ENCODE data around the gene KLHL22. TPM values are rescaled to one million over a fixed set of nuclear protein-coding genes. Genes with fewer than 3 reads are reported as not detected.
"Not testable (repeated sequence)": the region's sequence is repeated elsewhere in the genome, so short reads cannot be mapped to it uniquely, and the experiment has no call there.

KLHL22 gene
- total RNA-seq (2012; rRNA removed), result 14.7 and 18.1 TPM in 2 replicates

- H3K27me3 ChIP-seq (ENCODE audit: control insufficient read depth, insufficient read depth, low read length), result no peaks in the 10 kb centered on the region
- H3K9ac ChIP-seq (ENCODE audit: low read depth, low read length), result peak within 1 kb of the TSS; percentile 93
- H3K4me1 ChIP-seq (ENCODE audit: control insufficient read depth, insufficient read depth, low read length), result peaks cover 11% of the 10 kb centered on the region
- no peaks in the 10 kb centered on the region for H3K9me3 ChIP-seq (replicated peaks; ENCODE audit: low read length)
- H3K36me3 ChIP-seq (ENCODE audit: insufficient read depth, low read length), result no peaks in the 10 kb centered on the region
- H3K4me2 ChIP-seq (ENCODE audit: low read length), result peak within 1 kb of the TSS; percentile 100
- peak within 1 kb of the TSS; percentile 77 for H3K4me3 ChIP-seq (ENCODE audit: low read length)
Measured at GRCh38 chr22:20494978-20495860, at the start of gene KLHL22. KLHL22 (minus strand) TSS chr22:20495795; CDS start chr22:20489211, 6,584 bp downstream.

- not testable (repeated sequence) for H3K27me3 ChIP-seq (ENCODE audit: control insufficient read depth, insufficient read depth, low read length); H3K4me2 ChIP-seq (ENCODE audit: low read length); H3K9ac ChIP-seq (ENCODE audit: low read depth, low read length); H3K4me3 ChIP-seq (ENCODE audit: low read length); H3K9me3 ChIP-seq (replicated peaks; ENCODE audit: low read length)
- Histone ChIP-seq H3K4me1 (ENCODE audit: control insufficient read depth, insufficient read depth, low read length) (peaks cover 42% of the 10 kb centered on the region), H3K36me3 (ENCODE audit: insufficient read depth, low read length) (peaks cover 20% of the 10 kb centered on the region)
Measured at GRCh38 chr22:20545318-20545634, 49.7 kb upstream of the KLHL22 start.

GRCh38 chr22:20542736-20543135 lies 47.1 kb upstream of the KLHL22 start:
- no peak overlapping the region for H3K9ac ChIP-seq (ENCODE audit: low read depth, low read length)
- H3K27me3 ChIP-seq (ENCODE audit: control insufficient read depth, insufficient read depth, low read length), result no peaks in the 10 kb centered on the region
- H3K4me3 ChIP-seq (ENCODE audit: low read length), result no peak overlapping the region
- peaks cover 37% of the 10 kb centered on the region for H3K36me3 ChIP-seq (ENCODE audit: insufficient read depth, low read length)
- H3K4me1 ChIP-seq (ENCODE audit: control insufficient read depth, insufficient read depth, low read length), result peaks cover 23% of the 10 kb centered on the region
- no peaks in the 10 kb centered on the region for H3K9me3 ChIP-seq (replicated peaks; ENCODE audit: low read length)
- H3K4me2 ChIP-seq (ENCODE audit: low read length), result no peak overlapping the region

GRCh38 chr22:20542055-20542454 lies 46.5 kb upstream of the KLHL22 start:
- H3K36me3 ChIP-seq (ENCODE audit: insufficient read depth, low read length), result peaks cover 44% of the 10 kb centered on the region
- H3K9ac ChIP-seq (ENCODE audit: low read depth, low read length), result no peak overlapping the region
- H3K4me3 ChIP-seq (ENCODE audit: low read length), result no peak overlapping the region
- H3K27me3 ChIP-seq (ENCODE audit: control insufficient read depth, insufficient read depth, low read length), result no peaks in the 10 kb centered on the region
- H3K4me1 ChIP-seq (ENCODE audit: control insufficient read depth, insufficient read depth, low read length), result peaks cover 21% of the 10 kb centered on the region
- no peak overlapping the region for H3K4me2 ChIP-seq (ENCODE audit: low read length)
- H3K9me3 ChIP-seq (replicated peaks; ENCODE audit: low read length), result no peaks in the 10 kb centered on the region

- peaks cover 45% of the 10 kb centered on the region for H3K36me3 ChIP-seq (ENCODE audit: insufficient read depth, low read length)
Measured at GRCh38 chr22:20538875-20539274, 43.3 kb upstream of the KLHL22 start.

GRCh38 chr22:20537983-20538382 lies 42.4 kb upstream of the KLHL22 start:
- H3K9me3 ChIP-seq (replicated peaks; ENCODE audit: low read length), result no peaks in the 10 kb centered on the region
- H3K36me3 ChIP-seq (ENCODE audit: insufficient read depth, low read length), result peaks cover 44% of the 10 kb centered on the region

More at GRCh38 chr22:20538875-20539274, 43.3 kb upstream of the KLHL22 start:
- H3K4me1 ChIP-seq (ENCODE audit: control insufficient read depth, insufficient read depth, low read length), result peaks cover 15% of the 10 kb centered on the region
- H3K4me3 ChIP-seq (ENCODE audit: low read length); H3K9ac ChIP-seq (ENCODE audit: low read depth, low read length); H3K4me2 ChIP-seq (ENCODE audit: low read length); H3K27me3 ChIP-seq (ENCODE audit: control insufficient read depth, insufficient read depth, low read length); H3K9me3 ChIP-seq (replicated peaks; ENCODE audit: low read length): not testable (repeated sequence)

GRCh38 chr22:20537325-20537756 lies 41.7 kb upstream of the KLHL22 start:
- Histone ChIP-seq H3K4me2 (ENCODE audit: low read length) (no peak overlapping the region), H3K27me3 (ENCODE audit: control insufficient read depth, insufficient read depth, low read length) (no peaks in the 10 kb centered on the region), H3K9ac (ENCODE audit: low read depth, low read length) (no peak overlapping the region), H3K36me3 (ENCODE audit: insufficient read depth, low read length) (peaks cover 43% of the 10 kb centered on the region), H3K4me1 (ENCODE audit: control insufficient read depth, insufficient read depth, low read length) (peaks cover 26% of the 10 kb centered on the region), H3K4me3 (ENCODE audit: low read length) (no peak overlapping the region), H3K9me3 (replicated peaks; ENCODE audit: low read length) (no peaks in the 10 kb centered on the region)

More at GRCh38 chr22:20537983-20538382, 42.4 kb upstream of the KLHL22 start:
- H3K4me1 ChIP-seq (ENCODE audit: control insufficient read depth, insufficient read depth, low read length), result peaks cover 23% of the 10 kb centered on the region
- H3K27me3 ChIP-seq (ENCODE audit: control insufficient read depth, insufficient read depth, low read length), result no peaks in the 10 kb centered on the region
- H3K4me3 ChIP-seq (ENCODE audit: low read length), result no peak overlapping the region
- no peak overlapping the region for H3K4me2 ChIP-seq (ENCODE audit: low read length)
- H3K9ac ChIP-seq (ENCODE audit: low read depth, low read length), result no peak overlapping the region

GRCh38 chr22:20536590-20537324 lies 41.2 kb upstream of the KLHL22 start:
- no peaks in the 10 kb centered on the region for H3K9me3 ChIP-seq (replicated peaks; ENCODE audit: low read length)
- no peak overlapping the region for H3K4me2 ChIP-seq (ENCODE audit: low read length)
- no peaks in the 10 kb centered on the region for H3K27me3 ChIP-seq (ENCODE audit: control insufficient read depth, insufficient read depth, low read length)
- H3K9ac ChIP-seq (ENCODE audit: low read depth, low read length), result no peak overlapping the region
- peaks cover 31% of the 10 kb centered on the region for H3K4me1 ChIP-seq (ENCODE audit: control insufficient read depth, insufficient read depth, low read length)
- no peak overlapping the region for H3K4me3 ChIP-seq (ENCODE audit: low read length)
- peaks cover 37% of the 10 kb centered on the region for H3K36me3 ChIP-seq (ENCODE audit: insufficient read depth, low read length)

GRCh38 chr22:20533879-20534265 lies 38.3 kb upstream of the KLHL22 start:
- Histone ChIP-seq H3K4me1 (ENCODE audit: control insufficient read depth, insufficient read depth, low read length) (peaks cover 53% of the 10 kb centered on the region), H3K27me3 (ENCODE audit: control insufficient read depth, insufficient read depth, low read length) (no peaks in the 10 kb centered on the region), H3K4me3 (ENCODE audit: low read length) (no peak overlapping the region), H3K4me2 (ENCODE audit: low read length) (no peak overlapping the region), H3K9me3 (replicated peaks; ENCODE audit: low read length) (no peaks in the 10 kb centered on the region), H3K36me3 (ENCODE audit: insufficient read depth, low read length) (peaks cover 26% of the 10 kb centered on the region), H3K9ac (ENCODE audit: low read depth, low read length) (peak overlapping the region; percentile 7)

- peaks cover 28% of the 10 kb centered on the region for H3K36me3 ChIP-seq (ENCODE audit: insufficient read depth, low read length)
- H3K4me2 ChIP-seq (ENCODE audit: low read length), result peak overlapping the region; percentile 72
- peak overlapping the region; percentile 11 for H3K4me3 ChIP-seq (ENCODE audit: low read length)
- no peaks in the 10 kb centered on the region for H3K9me3 ChIP-seq (replicated peaks; ENCODE audit: low read length)
- H3K4me1 ChIP-seq (ENCODE audit: control insufficient read depth, insufficient read depth, low read length), result peaks cover 53% of the 10 kb centered on the region
- peak overlapping the region; percentile 86 for H3K9ac ChIP-seq (ENCODE audit: low read depth, low read length)
- H3K27me3 ChIP-seq (ENCODE audit: control insufficient read depth, insufficient read depth, low read length), result no peaks in the 10 kb centered on the region
Measured at GRCh38 chr22:20533095-20533878, 37.7 kb upstream of the KLHL22 start.

All from skeletal muscle satellite cell (primary cell).